NCI-H446 (cell line): Measurements from ENCODE around the gene SH3RF1.

ENCODE experiments used
- DNase-seq, 2 experiments: peaks; one replicate each; lab custom pipeline; 2025; lab: John Stamatoyannopoulos, UW

The SH3RF1 gene

DNA sequence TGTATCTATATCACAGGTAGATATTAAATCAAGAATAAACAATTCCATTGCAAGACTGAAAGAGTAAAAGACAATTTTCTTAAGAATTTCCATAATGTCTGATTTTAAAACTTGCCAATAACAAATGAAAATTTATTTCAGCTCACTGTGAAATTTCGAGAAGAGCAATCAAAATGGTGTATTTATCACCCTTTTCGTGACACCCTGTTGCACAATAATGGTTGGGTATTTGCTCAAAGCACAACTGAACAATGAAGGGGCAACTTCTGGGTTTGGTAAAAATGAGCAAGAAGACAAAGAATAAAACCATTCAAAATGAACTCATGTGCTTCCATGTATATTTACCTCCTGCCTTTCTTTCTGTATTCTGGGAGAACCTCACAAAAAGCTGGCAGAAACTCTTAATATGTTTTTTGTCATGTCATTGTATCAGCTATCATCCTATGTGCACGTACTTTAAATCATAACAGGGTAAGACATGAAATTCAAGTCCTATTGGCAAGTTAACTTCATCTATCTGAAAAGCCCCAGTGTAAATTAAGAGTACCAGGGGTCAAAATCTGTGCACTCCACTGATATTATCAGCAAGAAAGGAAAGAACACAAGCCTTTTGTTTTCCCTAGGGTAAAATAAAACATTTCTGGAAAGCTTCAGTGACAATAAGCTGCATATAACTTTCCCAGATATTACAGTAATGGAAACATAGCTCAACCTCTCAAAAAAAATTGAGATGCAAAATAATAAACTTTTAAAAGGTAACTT lies 133.8 kb downstream of the SH3RF1 start:
- DNase-seq: no peak

DNA sequence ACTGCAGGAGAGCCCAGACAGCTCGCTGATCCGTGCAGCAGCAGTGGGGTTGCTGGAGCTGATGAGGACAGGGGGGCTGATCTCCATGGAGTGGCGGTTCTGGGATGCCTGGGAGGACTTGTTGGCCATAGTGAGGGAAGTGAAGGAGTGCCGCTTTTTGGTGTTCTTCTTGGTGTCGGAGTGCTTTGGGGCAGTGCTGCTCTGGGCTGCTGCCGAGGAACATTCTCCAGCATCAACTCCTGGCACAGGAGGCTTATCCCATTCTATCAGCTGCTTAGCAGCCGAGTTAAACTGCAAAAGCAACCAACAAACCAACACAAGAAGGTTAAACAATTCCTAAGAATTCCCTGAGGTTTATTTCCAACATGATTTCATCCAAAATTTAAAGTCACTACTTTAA lies 134.4 kb downstream of the SH3RF1 start:
- no peak for DNase-seq

DNA sequence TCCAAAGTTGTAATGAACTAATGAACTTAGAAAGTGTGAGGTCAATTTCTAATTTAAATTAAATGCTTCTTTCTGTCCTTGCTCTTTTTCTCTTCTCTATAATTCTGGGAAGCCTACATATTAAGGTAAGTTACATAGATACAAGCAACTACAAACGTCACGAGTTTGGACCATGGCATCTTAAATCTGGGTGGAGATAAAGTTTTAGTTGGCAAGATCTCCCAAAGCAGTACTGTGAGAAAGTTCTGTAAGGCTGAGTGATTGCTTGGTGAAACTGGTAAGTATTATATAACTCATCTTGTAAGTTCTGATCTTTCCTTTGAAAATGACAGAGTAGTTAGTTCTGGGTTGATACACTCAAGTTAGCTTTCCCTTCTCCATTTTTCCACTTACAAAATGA lies 135.0 kb downstream of the SH3RF1 start:
- no peak for DNase-seq

DNA sequence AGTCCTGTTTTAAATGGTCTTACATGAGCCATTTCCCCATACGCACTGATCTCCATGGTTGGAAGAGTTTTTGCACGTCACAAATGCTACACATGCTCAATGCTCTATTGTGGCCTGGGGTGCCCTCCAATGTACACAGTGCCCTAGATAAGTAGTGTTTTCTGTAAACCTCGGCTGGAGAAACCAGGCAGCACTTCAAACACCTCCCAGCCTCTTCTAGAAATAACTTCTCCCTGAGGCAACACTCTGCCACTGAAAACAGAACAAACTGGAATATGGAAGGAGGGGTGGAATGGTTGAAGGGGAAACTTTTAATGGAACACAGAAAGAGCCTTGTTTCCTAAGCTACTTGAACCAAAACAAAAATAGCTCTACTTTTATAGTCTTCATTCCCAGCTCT lies 136.8 kb downstream of the SH3RF1 start:
- no peak for DNase-seq

DNA sequence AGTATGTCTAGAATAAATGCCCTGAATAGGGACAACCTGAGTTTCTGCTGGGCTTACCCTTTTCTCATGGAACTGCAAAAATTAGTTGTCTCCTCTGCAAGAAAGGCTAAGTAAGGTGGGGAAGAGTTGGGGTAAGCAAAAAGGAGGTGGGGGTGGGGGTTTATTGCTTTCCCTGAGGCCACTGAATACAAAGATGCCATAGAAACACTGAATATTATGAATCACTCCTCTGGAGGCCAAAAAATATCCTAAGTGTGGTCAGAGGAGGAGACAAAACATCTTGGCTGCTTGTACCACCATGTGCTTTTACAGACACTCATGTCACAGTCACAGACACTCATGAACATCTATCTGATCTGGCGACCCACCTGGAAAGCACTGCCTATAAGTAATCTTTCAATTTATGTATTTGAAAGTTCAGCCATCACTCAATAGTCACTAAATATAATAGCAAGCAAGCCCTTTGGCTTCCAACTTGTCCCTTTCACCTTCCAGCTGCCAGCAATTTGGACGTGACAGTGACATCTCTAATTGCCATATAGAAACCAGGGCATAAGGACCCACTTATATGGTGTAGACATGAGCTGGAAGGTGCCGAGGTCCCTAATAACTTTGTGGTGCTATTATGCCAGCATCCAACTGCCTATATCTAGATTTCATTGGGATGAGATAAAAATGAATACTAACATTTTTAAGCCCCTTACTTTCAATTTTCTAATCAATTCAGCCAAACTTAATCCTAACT lies 138.0 kb downstream of the SH3RF1 start:
- DNase-seq: no peak

DNA sequence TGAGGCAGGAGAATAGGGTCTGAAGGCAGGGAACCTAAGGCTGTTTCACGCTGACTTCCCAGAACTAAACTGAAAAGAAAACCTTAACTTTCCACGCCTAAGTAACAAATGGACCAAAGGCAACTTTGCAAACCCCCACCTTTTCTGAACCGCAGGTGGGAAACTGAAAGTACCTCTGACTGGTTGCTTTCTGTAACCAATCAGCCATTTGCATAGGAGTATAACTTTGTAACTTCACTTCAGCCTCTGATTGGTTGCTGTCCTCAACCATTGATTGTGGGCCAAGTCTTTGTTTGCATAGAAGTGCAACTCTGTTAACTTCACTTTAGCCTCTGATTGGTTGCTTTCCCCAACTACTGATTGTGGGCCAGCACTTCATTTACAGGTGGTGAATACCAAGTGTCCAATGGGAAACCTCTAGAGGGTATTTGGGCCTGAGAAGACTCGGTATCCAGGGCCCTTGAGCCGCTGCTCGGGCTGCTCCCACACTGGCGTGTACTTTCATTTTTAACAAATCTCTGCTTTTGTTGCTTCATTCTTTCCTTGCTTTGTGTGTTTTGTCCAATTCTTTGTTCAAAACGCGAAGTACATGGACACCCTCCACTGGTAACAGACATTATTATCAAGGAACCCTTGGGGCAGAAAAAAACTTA lies 139.1 kb downstream of the SH3RF1 start:
- no peak for DNase-seq

DNA sequence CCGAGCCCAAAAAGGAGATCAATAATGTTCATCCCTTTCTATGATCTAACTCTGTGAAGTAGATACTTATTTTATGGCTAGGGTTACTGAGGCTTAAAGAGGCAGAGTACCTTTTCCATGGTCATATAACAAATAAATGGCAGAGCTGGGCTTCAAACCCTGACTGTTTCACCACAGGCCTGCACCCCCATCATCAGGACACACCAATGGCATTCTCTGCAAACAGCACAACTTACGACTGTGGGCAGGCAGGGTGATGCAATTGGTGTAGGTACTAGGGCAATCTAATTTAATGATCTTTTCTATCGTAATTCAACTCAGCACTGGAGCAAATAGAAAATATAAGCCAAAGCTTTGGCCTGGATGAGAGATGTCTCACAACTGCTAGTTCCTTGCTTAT lies 141.9 kb downstream of the SH3RF1 start:
- DNase-seq: no peak

DNA sequence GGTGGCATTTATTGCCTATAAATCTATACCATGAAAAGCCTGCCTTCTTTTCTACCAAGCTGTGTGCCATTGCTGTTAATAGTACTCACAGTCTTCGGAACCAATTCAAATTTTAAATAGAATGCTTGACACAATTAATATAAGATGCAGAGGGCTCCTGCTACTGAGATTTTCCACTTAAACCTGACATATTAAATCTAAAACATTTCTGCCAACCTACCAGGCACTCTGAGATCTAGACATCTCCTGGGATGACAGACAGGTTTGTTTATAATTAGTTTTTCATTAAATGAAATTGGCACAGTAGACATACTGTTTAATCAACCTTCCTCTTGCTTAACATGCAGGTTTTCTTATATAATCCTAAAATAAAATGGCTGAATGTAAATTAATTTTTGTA lies 143.4 kb downstream of the SH3RF1 start:
- no peak for DNase-seq

DNA sequence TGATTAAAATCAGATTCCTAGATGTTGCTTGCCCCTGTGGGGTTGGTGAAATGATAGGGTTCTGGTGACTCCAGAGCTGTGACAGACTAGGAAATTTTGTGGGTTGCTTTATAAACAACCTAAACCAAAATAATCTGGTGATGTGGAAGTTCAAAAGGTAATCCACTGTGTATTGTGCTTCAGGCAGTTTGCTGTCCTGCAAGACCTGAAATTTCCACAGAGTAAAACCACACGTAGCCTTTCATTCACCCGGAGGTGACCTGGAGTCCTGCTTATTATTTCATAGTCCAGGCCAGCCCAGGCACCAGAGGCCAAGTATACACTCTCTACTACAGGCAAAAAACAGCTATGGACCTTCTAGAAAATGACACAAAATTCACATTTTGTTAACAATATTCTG lies 146.1 kb downstream of the SH3RF1 start:
- no peak for DNase-seq

DNA sequence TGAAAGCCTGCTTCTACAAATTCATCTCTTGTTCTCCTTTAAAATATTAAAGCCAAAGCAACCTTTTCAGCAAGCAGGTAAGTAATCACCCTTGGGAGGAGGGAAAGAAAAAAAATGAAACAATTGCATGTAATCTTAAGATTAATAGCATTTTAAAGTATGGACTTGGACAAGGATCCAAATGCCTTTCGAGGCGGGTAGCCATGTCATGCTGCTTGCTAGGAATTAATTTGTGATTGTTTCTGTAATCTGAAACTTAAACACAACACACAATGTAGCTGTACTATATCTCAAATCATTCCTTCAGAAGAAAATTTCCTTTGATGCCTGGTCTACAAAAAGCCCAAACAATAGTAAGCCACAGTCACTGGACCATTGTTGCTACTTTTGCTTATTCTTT lies 148.3 kb downstream of the SH3RF1 start:
- DNase-seq: no peak

DNA sequence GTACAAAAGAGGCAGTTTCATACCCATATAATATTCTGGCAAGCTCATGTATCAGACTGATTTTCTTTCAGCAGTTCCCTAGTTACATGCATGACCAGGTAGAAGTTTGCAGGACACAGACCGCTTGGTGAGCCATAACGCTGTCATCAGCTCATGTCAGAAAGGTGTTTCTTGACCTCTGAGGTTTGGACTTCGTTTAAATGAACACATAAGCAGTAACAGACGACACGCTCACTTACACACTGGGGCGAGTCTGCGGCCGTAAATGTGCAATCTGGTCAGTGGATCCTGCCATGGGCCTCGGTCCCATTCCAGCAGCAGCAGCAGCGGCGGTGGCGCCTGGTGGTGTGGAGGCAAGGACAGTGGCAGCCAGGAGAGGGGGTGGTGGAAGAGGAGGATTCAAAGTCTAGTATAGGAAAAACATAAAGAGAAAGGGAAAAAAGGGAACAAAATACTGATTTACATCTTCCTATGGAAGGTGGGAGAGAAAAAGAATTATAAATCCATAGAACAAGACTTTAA lies 148.8 kb downstream of the SH3RF1 start:
- no peak for DNase-seq

DNA sequence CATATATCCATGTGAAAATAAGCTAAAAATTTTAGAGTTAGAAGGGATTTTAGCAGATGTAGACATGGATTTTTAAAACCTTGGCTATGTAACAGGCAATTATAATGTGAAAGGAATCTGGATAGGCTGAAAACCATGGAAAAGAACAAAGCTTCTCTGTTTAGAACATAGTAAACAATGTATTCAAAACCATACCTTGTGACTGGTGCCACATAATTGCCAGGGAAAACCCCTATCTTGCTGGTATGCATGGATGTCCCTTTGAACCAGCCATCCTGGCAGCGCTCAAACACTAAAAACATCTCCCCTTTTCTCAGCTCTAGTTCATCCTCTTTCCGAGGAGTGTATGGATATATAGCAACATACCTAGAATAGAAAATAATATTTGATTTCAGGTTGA lies 150.1 kb downstream of the SH3RF1 start:
- no peak for DNase-seq

DNA sequence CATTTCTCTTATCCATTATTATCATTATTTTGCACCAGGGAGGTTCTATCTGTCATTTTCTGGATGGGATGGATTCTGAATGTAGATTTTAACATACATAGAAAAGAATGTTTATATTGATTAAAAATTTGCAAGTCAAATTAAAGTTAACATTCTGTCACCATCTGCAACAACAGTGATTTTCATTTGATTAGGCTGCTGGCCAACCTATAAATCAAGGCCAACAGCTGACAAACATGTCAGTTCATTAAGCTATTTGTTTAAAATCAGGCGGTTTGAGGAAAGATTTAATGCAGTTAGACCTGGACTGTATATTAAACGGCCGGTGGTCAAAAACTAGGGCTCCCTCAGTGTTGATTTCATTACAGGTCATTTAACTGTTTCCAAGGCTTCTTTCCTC lies 151.2 kb downstream of the SH3RF1 start:
- peak in 1 of 2 experiments; percentile 12 for DNase-seq

DNA sequence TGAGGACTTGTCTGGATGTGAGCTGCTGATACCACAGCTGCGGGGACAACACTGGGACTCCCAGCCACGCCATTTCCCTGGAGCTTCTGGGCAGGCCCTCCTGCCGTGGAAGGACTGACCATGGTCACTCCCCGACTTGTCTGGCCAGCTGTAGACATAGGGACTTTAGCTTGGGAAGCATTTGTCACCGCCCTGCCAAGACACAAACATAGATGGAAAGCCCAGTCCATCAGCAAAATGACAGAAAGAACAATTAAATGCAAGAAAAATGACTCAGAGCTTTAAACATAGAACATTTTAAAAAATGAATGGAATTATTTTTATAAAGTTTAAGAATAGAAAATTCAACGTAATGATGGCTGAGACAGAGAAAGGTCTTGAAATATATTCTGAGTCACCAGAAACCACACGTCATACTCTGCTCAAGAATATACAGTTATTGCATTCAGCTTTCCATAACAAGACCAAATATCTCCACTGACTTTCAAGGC lies 153.1 kb downstream of the SH3RF1 start:
- no peak for DNase-seq

DNA sequence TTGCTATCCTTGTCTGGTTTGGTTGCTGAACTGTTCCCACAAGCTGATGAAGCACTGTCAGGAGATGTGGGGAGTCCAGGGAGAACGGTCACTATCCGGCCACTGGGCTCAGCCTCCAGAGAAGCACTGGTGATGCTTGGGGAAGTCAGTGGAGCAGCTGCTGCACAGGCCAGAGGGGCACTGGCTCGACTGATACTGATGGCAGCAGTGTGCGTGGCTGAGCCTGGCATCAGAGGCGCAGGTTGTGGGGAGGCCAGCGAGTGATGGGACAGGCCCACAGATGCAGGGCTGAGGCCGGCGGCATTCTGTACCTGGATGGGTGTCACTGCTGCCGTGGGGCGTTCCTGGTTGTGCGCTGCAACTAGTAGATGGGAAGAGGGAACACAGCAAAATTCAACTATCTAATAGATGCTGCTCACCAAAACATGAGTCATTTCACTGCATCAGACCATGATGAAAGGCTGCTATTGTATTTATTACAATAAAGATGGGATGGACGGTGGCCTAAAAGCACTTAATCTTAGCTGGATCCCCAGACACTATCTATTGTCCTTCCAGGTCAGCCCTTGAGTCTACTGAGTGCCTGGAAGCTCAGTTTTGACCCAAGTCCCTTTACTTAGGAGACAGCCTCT lies 154.4 kb downstream of the SH3RF1 start:
- no peak for DNase-seq

DNA sequence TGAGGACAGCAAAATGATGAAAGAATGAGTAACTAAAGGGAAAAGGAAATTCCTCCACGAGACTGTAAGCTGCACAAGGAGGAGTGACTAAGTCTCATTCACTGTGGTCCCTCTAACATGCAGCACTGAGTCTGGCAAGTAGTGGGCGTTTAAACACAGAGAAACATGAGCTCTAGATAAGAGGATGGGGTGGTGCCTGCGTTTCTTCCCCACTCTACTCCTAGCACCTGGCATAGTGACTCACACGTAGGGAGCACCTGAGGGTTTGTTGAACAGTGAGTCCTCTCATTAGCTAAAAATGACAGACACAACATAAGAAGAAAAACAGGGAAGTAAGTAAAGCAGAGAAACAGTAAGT lies 154.9 kb downstream of the SH3RF1 start:
- no peak for DNase-seq

DNA sequence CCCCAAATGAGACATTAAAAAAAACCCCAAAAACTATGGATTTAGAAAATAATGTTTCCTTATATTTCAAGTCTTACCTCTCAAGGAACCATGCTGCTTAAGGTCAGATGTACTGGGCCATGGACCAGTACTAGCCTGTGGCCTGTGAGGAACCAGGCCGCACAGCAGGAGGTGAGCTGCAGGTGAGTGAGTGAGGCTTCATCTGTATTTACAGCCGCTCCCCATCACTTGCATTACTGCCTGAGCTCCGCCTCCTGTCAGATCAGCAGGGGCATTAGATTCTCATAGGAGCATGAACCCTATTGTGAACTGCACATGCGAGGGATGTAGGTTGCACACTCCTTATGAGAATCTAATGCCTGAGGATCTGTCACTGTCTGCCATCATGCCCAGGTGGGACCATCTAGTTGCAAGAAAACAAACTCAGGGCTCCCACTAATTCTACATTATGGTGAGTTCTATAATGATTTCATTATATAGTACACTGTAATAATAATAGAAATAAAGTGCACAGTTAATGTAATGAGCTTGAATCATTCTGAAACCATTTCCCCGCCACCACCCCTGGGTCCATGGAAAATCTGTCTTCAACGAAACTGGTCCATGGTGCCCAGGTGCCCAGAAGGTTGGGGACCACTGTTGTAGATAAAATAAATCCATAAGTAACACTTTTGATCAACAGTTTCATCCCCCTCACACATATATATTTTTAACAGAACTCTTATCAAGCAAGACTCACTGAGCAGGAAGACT lies 155.4 kb downstream of the SH3RF1 start:
- no peak for DNase-seq

DNA sequence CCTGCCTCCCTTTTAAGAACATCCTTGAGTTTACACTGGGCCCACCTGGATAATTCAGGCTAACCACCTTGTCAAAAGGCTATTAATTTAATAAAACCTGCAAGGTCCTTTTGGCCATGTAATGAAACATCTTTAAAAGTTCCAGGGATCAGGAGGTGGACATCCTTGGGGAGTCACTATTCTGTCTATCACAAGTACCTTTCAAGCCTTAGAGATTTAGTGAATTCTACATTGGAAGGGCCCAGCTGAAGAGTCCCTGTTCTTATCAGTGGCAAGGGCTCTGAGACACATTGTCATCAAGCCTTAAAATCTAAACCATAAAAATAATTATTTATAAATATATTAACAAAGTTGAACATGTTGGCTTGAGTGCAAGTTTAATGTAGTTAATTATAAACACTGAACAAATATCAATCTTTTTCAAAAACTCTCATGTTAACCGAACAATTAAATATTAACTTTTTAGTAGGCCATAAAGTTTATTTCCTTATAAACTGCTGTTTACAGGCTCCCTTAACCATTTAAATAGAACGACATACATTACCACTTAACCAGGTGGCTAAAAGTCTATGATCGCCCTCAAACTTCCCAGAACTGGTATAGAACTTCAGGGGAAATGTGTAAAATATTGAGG lies 156.3 kb downstream of the SH3RF1 start:
- no peak for DNase-seq

DNA sequence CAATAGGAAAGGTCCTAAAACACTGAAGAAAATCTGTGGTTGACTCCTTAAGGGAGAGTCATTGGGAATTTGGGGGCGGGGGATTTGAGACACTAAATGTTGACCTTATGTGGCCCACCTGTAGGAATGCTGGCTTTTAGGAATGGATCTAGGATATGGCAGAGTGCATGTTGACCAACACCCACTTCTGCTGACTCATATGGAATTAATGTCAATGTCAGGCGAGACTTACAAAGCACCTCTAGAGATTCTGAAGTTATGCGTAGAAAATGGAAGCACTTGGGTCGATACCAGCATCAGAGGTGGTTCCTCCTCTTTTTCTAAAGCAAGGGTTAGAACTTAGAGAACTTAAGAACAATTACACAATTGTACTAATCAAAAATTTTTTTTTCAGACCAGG lies 160.1 kb downstream of the SH3RF1 start:
- no peak for DNase-seq

DNA sequence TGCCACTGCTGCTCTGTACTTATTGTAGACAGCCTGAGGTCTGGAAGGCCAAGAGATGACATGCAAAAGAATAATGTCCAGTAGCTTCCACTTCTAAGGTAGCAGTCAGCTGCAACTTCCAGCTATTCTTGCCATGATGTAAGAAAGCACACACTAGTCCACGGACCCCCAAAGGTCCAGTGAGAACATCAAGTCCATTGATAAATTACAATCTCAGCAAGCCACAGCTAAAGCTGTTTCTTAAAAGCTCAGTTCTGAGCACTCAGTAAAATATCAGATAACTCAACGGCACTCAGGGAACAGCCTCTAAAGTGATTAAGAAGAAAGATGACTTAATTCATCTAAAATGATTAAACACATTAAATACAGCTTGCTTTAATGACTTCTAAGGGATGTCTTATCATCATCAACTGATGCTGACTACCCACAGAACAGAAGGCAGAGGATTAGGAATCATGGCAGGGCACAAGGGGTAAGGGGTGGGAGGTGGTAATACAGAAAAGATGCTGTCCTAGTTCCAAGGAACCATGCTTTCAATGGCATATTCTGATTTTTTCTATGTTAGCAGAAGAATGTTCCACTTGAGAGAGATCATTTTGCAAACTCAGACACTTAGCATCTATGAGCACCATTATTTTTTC lies 161.6 kb downstream of the SH3RF1 start:
- no peak for DNase-seq

DNA sequence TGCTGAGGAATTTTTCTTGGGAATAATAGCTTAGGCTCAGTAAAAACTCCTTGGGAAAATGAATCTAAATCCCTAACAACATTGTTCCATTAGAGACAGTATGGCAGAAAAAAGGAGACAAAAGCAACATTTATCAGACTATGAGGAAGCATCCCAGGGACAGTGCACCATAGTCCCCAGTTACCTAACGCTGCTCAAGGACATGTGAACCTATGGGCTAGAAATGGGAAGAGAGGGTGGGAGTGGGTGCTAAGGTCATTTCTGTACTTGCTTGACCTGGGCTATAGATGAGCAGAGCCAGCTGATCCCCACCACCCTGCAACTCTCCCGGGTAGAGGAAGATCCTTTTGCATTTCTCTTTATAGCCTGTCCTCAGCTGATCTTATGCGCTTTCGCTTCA lies 162.5 kb downstream of the SH3RF1 start:
- no peak for DNase-seq
